CD4-positive, alpha-beta T cell treated with Interleukin-12 subunit alpha and Interleukin-12 subunit beta, for 1 hour (primary cell): ENCODE results near the gene CRISP3.
"Not testable (repeated sequence)": the region's sequence is repeated elsewhere in the genome, so short reads cannot be mapped to it uniquely, and the experiment has no call there.

Experiments
- DNase-seq: peaks from one replicate; pipeline ENCODE4 v3.0.0-alpha.2; 2020

Gene CRISP3

GRCh38 chr6:49744259-49744658, at the start of gene CRISP3:
CRISP3 (minus strand) TSS chr6:49744388; CDS start chr6:49744367, 21 bp downstream.
- no peak for DNase-seq

GRCh38 chr6:49790341-49790740, 46.2 kb upstream of the CRISP3 start:
- no peak for DNase-seq

- no peak for DNase-seq
Observed at GRCh38 chr6:49787176-49787575, 43.0 kb upstream of the CRISP3 start, which contains the start of gene PGK2. PGK2 (minus strand) TSS chr6:49787285; CDS start chr6:49787187, 98 bp downstream.

GRCh38 chr6:49784272-49784671, 40.1 kb upstream of the CRISP3 start:
- DNase-seq: no peak

- no peak for DNase-seq
Observed at GRCh38 chr6:49782725-49783124, 38.5 kb upstream of the CRISP3 start.

GRCh38 chr6:49782293-49782692, 38.1 kb upstream of the CRISP3 start:
- no peak for DNase-seq

- DNase-seq: no peak
Observed at GRCh38 chr6:49776444-49776843, 32.3 kb upstream of the CRISP3 start.

- no peak for DNase-seq
Observed at GRCh38 chr6:49775043-49775442, 30.9 kb upstream of the CRISP3 start.

GRCh38 chr6:49772285-49772684, 28.1 kb upstream of the CRISP3 start:
- no peak for DNase-seq

GRCh38 chr6:49766762-49767161, 22.6 kb upstream of the CRISP3 start:
- DNase-seq: no peak

GRCh38 chr6:49764571-49765236, 20.5 kb upstream of the CRISP3 start:
- no peak for DNase-seq

- DNase-seq: no peak
Observed at GRCh38 chr6:49743429-49743828, 759 bp downstream of the CRISP3 start.

GRCh38 chr6:49739423-49739822, 4.8 kb downstream of the CRISP3 start:
- DNase-seq: no peak

GRCh38 chr6:49736017-49736508, 8.1 kb downstream of the CRISP3 start:
- DNase-seq: no peak

GRCh38 chr6:49733680-49734079, 10.5 kb downstream of the CRISP3 start:
- DNase-seq: no peak

GRCh38 chr6:49732781-49733180, 11.4 kb downstream of the CRISP3 start:
- no peak for DNase-seq

GRCh38 chr6:49730251-49730650, 13.9 kb downstream of the CRISP3 start:
- DNase-seq: no peak

- not testable (repeated sequence) for DNase-seq
Observed at GRCh38 chr6:49723917-49724316, 20.3 kb downstream of the CRISP3 start.

GRCh38 chr6:49721297-49721696, 22.9 kb downstream of the CRISP3 start:
- no peak for DNase-seq

- no peak for DNase-seq
Observed at GRCh38 chr6:49720372-49720771, 23.8 kb downstream of the CRISP3 start.

GRCh38 chr6:49713346-49713745, 30.8 kb downstream of the CRISP3 start, which contains the start of gene CRISP2:
CRISP2 (minus strand) TSS chr6:49713543; CDS start chr6:49709196, 4,347 bp downstream.
- DNase-seq: no peak

GRCh38 chr6:49698478-49698877, 45.7 kb downstream of the CRISP3 start:
- DNase-seq: no peak

GRCh38 chr6:49693512-49693911, 50.7 kb downstream of the CRISP3 start:
- no peak for DNase-seq

- DNase-seq: no peak
Observed at GRCh38 chr6:49692534-49692933, 51.7 kb downstream of the CRISP3 start.
